Stimulated activated CD4-positive, alpha-beta T cell treated with anti-CD3 and anti-CD28 coated beads, TNF-alpha, amount 100 ng/mL, for 1 hour (primary cell): ENCODE data around the gene ZNF280D.
"Not testable (repeated sequence)": the region's sequence is repeated elsewhere in the genome, so short reads cannot be mapped to it uniquely, and the experiment has no call there.

Experiments used
- DNase-seq, 3 donors: peaks; one replicate each; pipeline ENCODE4 v3.0.0-alpha.2; 2020; ENCODE audit warnings: low read depth in 3 of 3, low spot score in 1 of 3

Gene ZNF280D

DNA sequence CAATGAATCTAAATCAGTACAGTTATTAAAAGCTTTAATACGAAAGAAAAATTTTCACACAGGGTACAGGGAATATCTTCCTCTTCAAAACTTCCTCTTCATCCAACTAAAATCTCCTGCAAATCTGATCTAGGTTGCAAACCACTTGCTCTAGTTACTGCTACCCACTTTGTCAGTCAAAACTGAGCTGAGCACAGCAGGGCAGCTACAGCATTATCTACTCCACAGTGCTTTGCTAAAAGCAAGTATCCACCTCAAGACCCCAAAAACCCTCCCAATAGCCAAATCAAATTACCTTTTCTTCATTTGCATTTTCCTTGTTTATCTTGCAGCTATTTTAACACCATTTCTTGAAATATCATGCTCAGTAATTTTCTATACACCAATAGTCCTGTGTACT is 14.7 kb downstream of the ZNF280D start:
- no peak for DNase-seq

DNA sequence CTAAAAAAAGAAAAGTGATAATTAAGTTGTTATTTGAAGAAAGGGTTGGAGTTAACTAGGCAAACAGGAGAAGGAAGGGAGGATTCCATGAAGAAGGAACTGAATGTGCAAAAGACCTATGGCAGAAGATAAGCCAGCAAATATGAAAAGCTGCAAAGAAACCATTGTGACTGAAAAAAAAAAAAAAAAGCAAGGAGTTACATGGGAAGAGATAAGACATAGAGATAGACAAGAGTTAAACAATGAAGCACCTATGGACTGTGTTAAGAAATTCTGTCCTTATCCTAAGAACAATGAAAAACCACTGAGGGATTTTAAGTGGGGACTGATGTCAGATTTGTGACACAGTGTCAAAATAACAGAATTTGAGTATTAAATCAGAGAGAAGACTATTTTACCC is 17.0 kb downstream of the ZNF280D start:
- DNase-seq, result no peak

DNA sequence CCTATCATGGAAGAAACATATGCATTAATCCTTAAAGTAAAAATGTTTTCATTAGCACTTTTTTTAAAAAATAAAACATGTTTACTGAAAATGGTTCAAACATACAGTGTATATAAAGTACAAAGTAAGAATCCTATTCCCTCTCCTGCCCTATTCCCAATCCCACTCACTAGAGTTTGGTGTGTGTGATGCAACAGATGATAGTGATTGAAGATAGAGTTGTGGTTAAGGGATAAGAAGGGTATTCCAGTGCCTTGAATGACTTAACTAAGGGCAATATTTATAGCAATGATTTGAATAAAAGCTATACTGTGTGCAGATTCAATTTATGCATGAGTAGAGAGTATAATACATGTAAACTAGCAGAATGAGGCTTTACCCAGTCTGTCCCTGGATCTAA is 18.1 kb downstream of the ZNF280D start:
- no peak for DNase-seq

DNA sequence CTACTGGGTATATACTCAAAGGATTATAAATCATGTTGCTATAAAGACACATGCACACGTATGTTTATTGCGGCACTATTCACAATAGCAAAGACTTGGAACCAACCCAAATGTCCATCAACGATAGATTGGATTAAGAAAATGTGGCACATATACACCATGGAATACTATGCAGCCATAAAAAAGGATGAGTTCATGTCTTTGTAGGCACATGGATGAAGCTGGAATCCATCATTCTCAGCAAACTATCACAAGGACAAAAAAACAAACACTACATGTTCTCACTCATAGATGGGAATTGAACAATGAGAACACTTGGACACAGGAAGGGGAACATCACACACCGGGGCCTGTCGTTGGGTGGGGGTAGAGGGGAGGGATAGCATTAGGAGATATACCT is 23.8 kb downstream of the ZNF280D start:
- not testable (repeated sequence) for DNase-seq

DNA sequence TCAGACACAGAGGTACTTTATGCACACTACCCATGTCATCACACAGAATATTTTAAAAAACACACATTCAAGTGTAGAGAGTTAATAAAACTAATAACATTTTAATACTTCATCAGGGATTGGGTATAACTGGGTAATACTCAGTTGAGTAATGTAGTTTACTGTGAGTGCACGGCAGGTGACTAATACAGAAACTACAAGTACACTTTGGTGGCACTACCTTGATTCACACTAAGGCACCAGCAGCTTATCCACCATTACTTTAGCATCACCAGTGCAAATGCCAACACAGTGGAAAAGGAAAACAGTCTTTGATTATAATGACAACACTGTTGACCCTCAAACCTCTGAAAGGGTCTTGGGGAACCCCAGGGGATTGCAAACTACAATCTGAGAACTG is 33.6 kb downstream of the ZNF280D start:
- DNase-seq, result no peak

DNA sequence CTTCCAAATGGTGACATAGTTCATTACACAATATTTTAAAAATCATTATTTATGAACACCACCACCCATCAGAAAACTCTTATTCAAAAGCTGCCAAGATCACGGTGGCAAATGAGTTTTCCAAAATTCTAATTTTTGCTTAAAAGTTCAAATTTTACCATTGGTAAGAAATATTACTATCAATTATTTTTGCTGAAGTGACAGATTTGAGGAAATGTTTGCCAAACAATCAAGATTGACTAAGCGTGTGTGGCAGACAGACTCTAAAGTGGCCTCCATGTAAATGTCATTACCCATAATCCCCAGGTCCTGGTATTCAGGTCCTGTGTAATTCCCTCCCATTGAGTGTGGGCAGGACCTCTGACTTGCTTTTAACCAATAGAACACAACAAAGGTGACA is 35.0 kb downstream of the ZNF280D start:
- DNase-seq, result no peak

DNA sequence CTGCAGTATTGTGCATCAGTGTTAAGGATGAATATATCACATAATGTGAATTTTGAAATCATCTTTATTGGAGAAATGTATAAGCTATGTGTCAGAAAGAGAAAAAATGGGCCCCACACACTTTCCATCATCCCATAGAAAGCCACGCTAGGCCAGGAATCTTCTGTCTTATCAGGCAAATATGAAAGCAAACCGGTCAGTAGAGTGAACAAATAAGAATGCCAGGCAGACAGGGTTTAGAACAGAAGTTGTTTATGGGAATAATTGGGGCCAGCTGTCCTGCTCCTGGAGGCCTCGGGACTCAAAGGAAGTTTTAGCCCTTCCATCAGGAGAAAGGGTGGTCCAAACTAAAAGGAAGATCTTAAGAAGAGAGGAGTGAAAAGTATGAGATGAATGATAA is 39.5 kb downstream of the ZNF280D start:
- no peak for DNase-seq

DNA sequence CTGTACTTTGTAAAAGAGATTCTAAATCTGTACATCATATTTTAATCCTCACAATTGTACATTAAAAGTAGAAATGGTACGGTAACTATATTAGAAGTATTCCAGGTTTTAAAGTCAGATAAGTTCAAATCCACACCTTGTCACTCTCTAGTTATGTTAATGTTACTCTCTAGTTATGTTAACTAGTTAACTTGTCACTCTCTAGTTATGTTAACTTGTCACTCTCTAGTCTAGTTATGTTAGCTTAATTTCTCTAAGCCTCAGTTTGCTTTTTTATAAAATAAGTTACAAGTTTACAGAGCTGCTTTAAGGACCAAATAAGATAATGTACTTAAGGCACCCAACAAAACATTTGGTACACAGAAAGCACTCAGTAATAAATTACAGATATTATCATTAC is 42.6 kb downstream of the ZNF280D start:
- DNase-seq, result no peak

DNA sequence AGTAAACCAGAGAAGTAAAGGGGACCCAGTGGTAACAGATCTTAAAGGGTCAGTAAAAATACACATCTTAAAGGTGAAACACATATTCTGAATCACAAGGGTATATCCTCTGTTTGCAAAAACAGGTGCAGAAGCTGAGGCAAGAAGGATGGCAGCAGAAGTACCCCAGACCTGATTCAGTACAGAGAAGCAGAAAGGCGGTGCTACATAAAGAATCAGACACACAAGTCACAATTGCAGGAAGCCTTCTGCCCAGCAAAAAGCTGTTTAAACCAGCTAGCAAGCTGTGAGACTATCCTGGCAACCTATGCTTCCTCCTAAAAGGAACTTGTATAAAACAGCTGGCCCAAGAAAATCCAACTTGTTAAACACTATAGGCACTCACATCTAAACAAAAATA is 49.4 kb downstream of the ZNF280D start:
- no peak for DNase-seq

DNA sequence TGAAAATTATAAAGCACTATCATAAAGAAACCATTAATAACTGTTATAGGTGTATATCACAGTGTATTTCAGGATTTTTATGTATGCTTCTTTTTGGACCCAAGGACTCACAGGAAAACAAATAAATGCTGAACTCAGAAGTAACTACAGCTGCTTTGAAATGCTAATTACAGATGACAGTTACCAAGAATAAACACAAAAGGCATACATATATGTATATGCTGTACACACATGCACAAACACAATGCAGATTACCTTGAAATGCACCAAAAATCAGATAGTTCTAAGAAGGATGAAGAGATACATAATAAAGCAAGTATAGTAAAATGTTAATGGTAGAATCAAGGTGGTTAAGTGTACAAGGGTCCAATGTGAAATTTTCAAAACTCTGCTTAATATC is 52.2 kb downstream of the ZNF280D start:
- DNase-seq, result no peak

DNA sequence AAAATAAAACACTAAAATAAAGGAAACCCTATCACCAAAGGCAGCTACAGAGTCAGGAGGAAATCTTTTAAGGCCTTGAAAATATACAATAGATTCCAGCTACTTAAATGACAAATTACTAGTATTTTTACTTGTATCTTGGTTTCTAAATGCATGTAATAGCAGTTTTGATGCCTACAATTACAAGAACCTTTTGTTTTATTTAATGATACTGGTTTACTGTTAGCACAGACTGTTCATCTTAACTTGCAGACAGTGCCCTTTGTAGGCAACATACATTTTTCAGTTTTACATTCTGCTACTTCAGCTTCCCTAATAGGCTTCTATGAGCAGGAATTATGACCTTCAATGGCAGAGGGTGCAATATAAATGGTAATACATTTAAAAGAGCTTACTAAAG is 54.1 kb downstream of the ZNF280D start:
- no peak for DNase-seq

DNA sequence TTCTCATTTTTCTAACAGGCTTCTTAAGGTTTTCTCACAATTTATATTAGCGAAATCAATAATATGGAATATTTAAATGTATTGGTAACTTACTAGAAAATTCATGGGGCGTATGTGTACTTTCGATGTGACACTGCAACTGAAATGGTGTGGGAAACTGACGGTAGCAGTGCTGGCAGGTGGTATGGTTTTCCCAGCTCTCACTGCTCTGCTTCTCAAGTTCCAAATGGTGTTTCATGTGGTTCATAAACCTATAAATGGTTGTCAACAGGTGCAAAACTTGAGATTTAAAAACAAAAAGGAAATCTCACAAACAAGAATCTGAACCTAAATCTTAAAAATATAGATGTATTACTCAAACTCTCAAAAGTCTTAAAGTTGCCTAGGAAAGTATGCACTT is 54.7 kb downstream of the ZNF280D start:
- no peak for DNase-seq

DNA sequence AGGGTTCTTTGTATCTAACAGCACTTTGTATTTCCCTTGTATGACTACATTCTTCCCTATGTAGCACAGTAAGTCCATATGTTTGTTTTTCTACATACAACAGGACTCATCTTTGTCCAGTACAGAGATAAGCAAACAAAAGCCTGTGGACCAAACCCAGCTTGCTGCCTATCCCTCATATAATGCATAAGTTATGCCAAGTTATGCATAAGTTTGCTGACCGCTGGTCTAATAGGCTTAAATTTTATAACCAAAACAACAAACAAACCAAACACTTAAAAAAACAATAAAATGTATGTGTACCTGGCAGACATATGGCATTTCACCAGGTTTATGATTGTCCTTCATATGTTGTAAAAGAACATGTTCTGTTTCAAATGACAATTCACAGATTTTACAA is 56.0 kb downstream of the ZNF280D start:
- no peak for DNase-seq

DNA sequence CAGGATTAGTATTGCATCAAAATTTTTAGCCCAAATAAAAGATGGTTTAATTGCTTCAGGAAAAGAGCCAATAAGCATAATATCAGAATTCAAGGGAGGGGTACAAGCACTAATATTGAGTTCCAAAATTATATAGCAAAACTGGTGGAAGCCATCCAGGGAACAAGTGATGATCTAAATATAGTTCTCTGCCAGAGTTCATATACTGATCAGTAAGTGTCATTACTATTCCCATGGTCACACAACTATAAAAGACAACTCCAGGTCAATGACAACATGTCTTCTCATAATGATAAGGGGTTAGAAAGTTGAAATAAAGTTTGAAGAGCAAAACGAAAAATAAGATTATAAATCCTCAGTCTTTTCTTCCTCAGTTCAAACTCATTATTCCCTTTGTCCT is 57.4 kb downstream of the ZNF280D start:
- no peak for DNase-seq

DNA sequence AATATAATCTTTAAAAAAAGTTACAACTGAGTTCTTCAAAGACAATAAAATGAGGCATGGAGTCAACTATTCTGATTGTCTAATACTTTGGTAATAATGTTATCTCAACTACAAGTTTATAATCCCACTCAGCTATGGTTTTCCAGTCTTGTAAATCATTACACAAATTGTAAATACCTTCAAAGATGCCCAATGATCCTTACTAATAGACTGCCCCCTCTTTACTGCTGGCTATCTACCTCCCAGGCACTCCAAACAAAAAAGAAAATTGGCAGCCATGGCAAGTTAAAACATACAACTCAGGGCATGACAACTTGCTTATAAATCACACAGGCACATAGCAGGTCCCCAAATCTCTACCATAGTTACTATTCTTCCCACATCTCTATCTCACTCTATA is 58.5 kb downstream of the ZNF280D start:
- DNase-seq, result no peak

DNA sequence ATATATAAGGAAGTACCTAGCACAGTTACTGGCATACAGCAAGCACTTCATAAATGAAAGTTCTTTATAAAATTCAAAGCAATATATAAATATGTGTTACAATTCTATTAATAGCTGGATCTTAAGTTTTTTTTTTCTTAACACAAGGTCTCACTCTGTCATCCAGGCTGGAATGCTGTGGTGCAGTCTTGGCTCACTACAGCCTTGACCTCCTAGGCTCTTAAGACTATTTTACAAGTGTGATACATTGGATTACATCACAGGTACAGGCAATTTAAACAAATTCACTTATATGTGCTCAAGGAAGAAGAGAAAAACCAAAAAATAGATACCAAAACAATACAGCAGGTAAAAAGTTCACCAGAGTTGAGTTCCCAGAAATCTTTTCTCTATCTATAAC is 60.6 kb downstream of the ZNF280D start:
- no peak for DNase-seq

DNA sequence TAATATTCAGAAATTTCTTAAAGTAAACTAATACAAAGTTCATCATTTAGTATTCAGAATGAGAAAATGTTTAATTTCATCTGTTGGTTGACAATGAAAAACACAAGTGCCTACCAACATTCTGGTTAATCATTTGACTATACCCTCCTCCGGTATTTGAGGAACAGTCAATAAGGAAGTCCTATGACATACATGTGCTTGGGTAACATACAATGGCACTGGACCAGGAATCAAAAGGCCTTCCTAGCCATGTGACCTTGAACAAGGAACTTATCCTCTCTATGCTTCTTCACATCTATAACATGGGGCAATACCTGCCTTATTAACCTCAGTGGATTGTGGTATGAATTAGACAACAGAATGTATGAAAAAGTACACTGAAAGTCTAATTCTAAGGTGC is 65.8 kb downstream of the ZNF280D start:
- DNase-seq, result no peak

DNA sequence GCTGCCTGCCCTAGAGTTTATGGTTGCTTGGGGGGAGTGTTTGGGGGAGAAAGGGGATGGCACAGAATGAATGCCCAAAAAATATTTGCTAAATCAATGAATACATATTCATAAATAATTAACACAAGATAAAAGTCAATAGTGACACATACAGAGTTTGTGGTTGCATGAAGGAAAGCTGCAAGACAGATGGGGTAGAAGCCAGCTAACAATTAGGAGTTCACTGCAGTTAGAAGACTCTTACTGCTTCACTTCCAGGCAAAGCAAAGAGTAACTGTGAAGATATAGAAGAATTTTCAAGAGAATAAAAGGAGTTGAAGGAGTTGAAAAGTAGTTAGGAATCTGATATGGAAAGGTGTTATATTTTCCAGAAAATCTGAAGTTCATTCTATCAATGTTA is 72.4 kb downstream of the ZNF280D start:
- DNase-seq, result no peak

DNA sequence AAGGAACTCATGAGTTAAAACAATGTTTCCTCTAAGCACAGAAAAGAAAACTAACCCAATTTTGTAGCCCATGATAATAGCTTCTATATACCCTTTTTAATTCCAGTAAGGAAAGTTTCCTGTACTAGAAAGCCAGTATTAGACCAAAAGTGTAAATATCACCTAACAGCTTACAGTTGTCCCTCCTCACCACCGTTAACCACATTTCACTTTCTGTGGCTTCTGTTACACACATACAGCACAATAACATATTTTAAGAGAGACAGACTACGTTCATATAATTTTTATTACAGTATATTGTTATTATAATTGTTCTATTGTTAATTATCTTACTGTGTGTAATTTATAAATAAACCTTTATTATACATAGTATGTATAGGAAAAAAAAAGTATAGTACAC is 74.1 kb downstream of the ZNF280D start:
- DNase-seq, result no peak

DNA sequence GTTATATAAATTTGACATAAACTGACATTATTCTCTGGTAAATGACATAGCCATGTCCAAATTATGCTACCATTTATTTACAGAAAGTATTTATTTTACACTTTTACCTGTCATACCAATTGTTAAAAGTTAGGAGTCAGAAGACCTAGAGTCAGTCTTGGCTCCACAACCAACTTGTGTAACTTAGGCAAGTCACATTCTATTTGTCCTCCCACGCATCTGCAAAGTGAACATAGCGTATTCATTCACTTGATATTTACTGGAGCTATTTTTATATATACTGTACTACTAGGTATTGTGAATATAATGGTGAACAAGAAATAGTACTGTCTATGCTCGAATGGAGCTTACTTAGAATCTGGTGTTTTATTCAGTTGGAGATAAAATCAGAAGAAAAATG is 78.7 kb downstream of the ZNF280D start:
- DNase-seq, result no peak

DNA sequence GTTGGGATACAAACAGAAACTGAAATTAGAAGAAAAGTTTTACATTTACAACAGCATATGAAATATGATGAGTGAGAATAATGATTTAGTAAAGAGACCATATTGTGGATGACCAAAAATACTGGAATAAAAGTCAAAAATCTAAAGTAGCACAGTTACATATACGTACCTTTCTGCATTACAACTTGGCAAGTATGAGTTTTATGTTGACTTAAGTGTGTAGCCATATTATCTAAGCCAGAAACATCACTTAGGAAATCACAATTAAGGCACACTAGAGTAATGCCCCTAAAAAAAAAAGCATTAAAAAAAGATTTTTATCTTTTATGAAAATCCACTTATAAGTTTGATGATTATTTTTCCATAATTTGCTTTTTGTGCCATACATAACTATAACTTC is 79.1 kb downstream of the ZNF280D start:
- DNase-seq, result no peak

DNA sequence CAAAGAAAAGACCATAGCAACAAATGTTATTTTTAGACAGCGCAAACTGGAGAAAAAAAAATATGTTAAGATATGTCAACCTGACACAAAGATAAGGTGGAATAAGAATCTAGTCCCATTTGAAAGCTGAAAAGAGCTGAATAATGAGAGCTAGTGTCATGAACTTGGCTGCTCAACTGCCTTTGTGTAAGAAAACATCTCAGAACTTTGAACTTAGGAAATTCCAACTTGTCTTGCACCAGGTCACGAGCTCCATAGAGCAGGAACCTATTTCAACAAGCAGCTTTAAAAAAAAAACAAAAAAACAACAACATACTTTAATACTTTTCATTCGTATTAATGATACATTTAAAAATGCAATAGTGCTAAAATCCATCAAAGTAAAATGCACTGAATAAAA is 79.5 kb downstream of the ZNF280D start:
- DNase-seq, result no peak

DNA sequence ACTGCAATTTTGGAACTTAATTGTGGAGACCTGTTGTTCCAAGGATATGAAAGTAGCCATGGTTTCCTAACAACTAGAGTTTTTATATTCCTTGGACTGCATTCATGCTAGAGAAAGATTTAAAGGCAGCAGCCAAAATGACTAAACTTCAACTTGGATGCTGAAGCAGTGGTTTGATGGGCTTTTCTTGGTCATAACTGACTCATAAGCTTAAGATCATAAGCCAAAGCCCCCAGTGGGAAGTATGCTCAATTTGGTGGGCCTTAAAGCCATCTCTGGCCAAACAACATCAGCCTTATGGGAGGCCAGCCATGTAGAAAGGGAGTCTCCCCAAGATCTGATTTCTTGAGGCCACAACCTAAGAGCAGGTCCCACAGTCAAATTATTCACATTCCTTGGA is 80.2 kb downstream of the ZNF280D start:
- no peak for DNase-seq

DNA sequence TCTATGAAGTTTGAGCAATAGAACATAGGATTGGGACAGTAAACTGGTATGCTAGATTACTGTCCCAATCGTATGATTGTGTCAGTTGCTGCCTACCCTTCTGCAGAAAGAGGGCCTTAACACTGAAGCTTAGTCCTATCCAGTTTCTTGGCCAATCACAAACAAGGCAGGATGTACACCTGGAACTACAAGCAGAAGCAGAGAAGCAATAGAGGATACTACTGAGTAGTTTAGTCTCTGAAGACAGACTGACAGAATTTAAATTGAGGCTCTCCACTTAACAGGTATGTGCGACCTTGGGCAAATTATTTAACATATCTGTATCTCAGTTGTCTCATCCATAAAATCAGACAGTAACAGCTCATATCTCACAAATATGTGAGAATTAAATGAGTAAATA is 85.0 kb downstream of the ZNF280D start:
- no peak for DNase-seq
